Measurements from ENCODE around the gene GSTM5.
"Not testable (repeated sequence)": the region's sequence is repeated elsewhere in the genome, so short reads cannot be mapped to it uniquely, and the experiment has no call there.

- TF ChIP-seq CTCF (IDR thresholded peaks at IDR 0.05; ENCODE audit: low read depth, low read length); POLR2A (IDR thresholded peaks at IDR 0.05; ENCODE audit: extremely low read depth, insufficient read length); MAX (IDR thresholded peaks at IDR 0.05; ENCODE audit: low read depth, low read length): not testable (repeated sequence)
Measured at GRCh38 chr1:109748311-109748710, 36.3 kb downstream of the GSTM5 start.
